GM18861 (cell line): ENCODE measurements around the gene WDR18.

Experiments used
- ATAC-seq: cut with Tn5 transposase; IDR thresholded peaks from one replicate; pipeline ENCODE4 v1.9.1; 2021; ENCODE audit not compliant: unreplicated experiment

The WDR18 gene

DNA sequence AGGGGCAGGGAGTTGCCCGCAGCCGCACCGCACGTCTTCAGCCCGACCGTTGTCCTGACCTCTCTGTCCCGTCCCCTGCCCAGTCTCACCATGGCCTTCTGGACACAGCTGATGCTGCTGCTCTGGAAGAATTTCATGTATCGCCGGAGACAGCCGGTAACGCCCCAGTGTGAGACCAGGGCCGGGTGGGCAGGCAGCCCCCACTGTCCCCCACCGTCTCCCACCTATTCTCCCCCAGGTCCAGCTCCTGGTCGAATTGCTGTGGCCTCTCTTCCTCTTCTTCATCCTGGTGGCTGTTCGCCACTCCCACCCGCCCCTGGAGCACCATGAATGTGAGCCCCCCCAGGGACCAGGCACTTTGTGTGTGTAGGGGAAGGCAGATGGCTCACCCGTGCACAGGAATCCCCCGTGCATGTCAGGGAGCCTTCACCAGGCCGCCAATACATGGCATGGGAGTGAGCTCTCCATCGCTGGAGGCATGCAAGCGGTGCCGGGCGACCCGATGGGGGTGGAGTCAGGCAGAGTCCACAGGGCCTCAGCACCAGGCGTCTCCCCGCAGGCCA, 57.2 kb downstream of the WDR18 start:
- no peak for ATAC-seq

DNA sequence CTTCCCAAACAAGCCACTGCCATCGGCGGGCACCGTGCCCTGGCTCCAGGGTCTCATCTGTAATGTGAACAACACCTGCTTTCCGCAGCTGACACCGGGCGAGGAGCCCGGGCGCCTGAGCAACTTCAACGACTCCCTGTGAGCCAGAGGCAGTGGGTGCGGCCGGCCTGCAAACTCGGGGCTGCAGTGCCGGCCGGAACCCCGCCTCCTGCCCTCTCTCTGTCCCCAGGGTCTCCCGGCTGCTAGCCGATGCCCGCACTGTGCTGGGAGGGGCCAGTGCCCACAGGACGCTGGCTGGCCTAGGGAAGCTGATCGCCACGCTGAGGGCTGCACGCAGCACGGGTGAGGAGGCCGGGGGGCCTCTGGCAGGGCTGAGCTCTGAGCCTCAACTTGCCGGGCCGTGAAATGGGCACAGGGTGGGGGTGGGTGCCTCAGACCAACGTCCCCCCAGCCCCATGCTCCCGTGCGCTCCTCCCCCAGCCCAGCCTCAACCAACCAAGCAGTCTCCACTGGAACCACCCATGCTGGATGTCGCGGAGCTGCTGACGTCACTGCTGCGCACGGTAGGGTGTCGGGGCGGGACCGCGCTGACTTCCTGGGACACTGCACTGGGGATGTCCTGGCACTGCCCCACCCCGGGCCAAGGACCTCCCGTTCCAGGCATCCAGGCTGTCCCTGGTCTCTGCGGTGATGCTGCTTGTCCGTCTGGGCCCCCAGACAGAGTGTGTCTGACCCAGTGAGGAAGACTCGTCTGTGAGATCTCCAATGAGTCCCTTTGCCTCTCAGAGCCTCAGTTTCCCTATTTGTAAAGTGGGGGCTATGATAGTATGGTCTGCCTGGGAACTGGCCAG, 57.9 kb downstream of the WDR18 start:
- ATAC-seq: no peak

DNA sequence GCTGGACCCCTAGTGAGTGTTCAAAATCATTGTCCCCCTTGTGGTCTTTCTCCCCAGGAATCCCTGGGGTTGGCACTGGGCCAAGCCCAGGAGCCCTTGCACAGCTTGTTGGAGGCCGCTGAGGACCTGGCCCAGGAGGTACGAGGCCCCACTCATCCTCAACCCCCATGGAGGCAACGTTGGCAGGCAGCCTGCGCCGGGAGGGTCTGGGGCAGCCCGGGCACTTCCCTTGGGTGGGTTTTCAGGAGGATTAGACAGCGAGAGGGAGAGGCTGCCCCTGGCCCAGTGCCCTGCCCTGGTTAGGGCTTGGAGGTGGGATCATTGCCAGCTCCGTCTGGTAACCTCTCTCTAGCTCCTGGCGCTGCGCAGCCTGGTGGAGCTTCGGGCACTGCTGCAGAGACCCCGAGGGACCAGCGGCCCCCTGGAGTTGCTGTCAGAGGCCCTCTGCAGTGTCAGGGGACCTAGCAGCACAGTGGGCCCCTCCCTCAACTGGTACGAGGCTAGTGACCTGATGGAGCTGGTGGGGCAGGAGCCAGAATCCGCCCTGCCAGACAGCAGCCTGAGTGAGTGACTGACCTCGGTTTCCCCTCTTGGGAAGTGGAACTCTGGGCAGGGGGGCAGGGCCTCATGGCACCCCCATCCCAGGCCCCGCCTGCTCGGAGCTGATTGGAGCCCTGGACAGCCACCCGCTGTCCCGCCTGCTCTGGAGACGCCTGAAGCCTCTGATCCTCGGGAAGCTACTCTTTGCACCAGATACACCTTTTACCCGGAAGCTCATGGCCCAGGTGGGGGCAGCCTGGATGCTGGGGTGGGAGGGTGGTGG, 58.8 kb downstream of the WDR18 start:
- no peak for ATAC-seq
